ENCODE data around the gene CRLF1.

CRLF1 gene

DNA sequence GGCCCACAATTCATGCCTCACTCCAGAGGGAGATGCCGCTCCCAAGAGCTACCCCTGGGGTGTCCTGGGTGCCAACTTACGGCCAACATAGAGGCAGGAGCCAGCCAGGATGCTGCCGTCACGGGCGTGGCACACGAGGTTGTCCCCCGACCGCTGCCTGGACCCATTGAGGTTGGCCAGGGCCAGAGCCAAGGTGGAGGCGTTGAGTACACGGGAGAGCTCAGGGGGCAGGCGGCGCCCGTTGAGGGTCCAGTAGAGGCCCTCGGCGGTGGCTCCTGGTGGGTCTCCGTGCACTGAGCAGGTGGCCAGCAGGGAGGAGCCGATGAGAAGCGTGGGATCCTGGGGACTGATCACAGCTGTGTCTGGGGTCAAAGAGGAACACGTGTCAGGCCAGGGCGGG is 7.1 kb downstream of the CRLF1 start:
- no peak overlapping the region for H2AFZ ChIP-seq (ENCODE audit: low read depth, low read length, severe bottlenecking)
- no peaks in the 10 kb centered on the region for H3K9me2 ChIP-seq (replicated peaks; ENCODE audit: insufficient read depth, low read length)
- H3F3A ChIP-seq (ENCODE audit: insufficient read depth): no peaks in the 10 kb centered on the region
- TF ChIP-seq EZH2phosphoT487 (conservative IDR thresholded peaks at IDR 0.05; ENCODE audit: low read length) (no peak), CTCF (IDR thresholded peaks at IDR 0.05; ENCODE audit: insufficient read depth, low read length, poor library complexity, severe bottlenecking) (no peak)
- H3K4me2 ChIP-seq (ENCODE audit: low read depth, low read length, poor library complexity, severe bottlenecking): no peak overlapping the region
- no peaks in the 10 kb centered on the region for H3K9me3 ChIP-seq (ENCODE audit: insufficient read depth, low read length)
- no peak overlapping the region for H3K9ac ChIP-seq (ENCODE audit: low read length)
- H3K79me2 ChIP-seq (ENCODE audit: insufficient read depth, low read length): no peaks in the 10 kb centered on the region
- H3K27me3 ChIP-seq (ENCODE audit: low read length): no peaks in the 10 kb centered on the region
- no peaks in the 10 kb centered on the region for H3K36me3 ChIP-seq (ENCODE audit: low read length)
- H4K20me1 ChIP-seq (ENCODE audit: low read depth, low read length): no peaks in the 10 kb centered on the region
- H3K4me3 ChIP-seq (ENCODE audit: insufficient read depth, low read length, poor library complexity, severe bottlenecking): no peak overlapping the region
- H3K27ac ChIP-seq (ENCODE audit: low read depth, low read length): no peak overlapping the region

DNA sequence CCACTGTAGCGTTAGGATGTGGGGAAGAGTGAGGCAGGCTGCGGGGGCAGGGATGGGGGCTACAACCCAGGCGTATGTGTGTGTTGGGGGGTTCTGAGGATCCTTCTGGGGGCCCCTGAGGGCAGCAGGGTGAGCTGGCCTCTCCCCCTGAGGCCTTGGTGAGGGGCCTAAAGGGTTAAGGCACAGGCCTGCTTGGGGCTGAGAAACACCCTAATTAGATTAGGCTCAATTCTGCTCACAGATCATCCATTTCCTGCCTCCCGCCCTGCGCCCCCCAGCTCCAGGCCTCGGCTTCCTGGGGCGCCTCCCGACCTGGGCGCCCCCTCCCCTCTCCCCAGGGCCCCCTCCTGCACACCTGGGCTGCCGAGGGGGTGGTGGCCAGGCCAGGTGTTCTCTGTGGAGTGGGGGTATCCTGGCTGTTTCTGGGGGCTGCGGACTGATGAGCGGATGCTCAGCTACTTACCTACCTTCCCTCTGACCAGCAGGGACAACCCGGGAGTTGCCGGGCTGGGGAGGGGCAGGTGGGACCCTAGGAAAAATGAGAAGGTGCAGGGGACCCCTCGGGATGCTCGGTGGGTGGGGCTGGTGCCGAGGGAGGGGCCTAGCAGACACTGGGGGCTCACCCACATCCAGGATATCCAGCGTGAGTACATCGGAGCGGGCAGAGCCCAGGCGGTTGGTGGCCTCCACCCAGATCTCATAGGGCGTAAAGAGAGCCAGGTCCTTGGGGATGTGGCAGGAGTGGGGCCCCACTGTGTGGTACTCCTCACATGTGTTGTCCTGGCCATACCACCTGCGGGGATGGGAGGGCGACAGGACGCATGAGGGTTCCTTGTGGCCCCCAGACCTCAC is 8.6 kb downstream of the CRLF1 start:
- Histone ChIP-seq H3K9ac (ENCODE audit: low read length) (no peak overlapping the region), H3K27me3 (ENCODE audit: low read length) (no peaks in the 10 kb centered on the region), H3K27ac (ENCODE audit: low read depth, low read length) (no peak overlapping the region), H3K4me3 (ENCODE audit: insufficient read depth, low read length, poor library complexity, severe bottlenecking) (no peak overlapping the region), H2AFZ (ENCODE audit: low read depth, low read length, severe bottlenecking) (no peak overlapping the region), H3K4me2 (ENCODE audit: low read depth, low read length, poor library complexity, severe bottlenecking) (no peak overlapping the region), H3F3A (ENCODE audit: insufficient read depth) (no peaks in the 10 kb centered on the region), H3K36me3 (ENCODE audit: low read length) (no peaks in the 10 kb centered on the region), H3K9me3 (ENCODE audit: insufficient read depth, low read length) (no peaks in the 10 kb centered on the region), H4K20me1 (ENCODE audit: low read depth, low read length) (no peaks in the 10 kb centered on the region), H3K79me2 (ENCODE audit: insufficient read depth, low read length) (no peaks in the 10 kb centered on the region), H3K9me2 (replicated peaks; ENCODE audit: insufficient read depth, low read length) (no peaks in the 10 kb centered on the region)
- no peak for TF ChIP-seq CTCF (IDR thresholded peaks at IDR 0.05; ENCODE audit: insufficient read depth, low read length, poor library complexity, severe bottlenecking)

- Histone ChIP-seq H3K4me2 (ENCODE audit: low read depth, low read length, poor library complexity, severe bottlenecking) (no peak overlapping the region), H3K9ac (ENCODE audit: low read length) (no peak overlapping the region), H4K20me1 (ENCODE audit: low read depth, low read length) (no peaks in the 10 kb centered on the region), H3K4me3 (ENCODE audit: insufficient read depth, low read length, poor library complexity, severe bottlenecking) (no peak overlapping the region), H3K36me3 (ENCODE audit: low read length) (no peaks in the 10 kb centered on the region), H3K27ac (ENCODE audit: low read depth, low read length) (no peak overlapping the region), H3F3A (ENCODE audit: insufficient read depth) (no peaks in the 10 kb centered on the region), H3K9me2 (replicated peaks; ENCODE audit: insufficient read depth, low read length) (no peaks in the 10 kb centered on the region), H3K27me3 (ENCODE audit: low read length) (no peaks in the 10 kb centered on the region), H2AFZ (ENCODE audit: low read depth, low read length, severe bottlenecking) (no peak overlapping the region), H3K79me2 (ENCODE audit: insufficient read depth, low read length) (no peaks in the 10 kb centered on the region), H3K9me3 (ENCODE audit: insufficient read depth, low read length) (no peaks in the 10 kb centered on the region)
- TF ChIP-seq EZH2phosphoT487 (conservative IDR thresholded peaks at IDR 0.05; ENCODE audit: low read length) (no peak), CTCF (IDR thresholded peaks at IDR 0.05; ENCODE audit: insufficient read depth, low read length, poor library complexity, severe bottlenecking) (no peak)
These were observed 9.8 kb downstream of the CRLF1 start for GRCh38 chr19:18596752-18597157.
